ENCODE data around the gene AOPEP.

The AOPEP gene

DNA sequence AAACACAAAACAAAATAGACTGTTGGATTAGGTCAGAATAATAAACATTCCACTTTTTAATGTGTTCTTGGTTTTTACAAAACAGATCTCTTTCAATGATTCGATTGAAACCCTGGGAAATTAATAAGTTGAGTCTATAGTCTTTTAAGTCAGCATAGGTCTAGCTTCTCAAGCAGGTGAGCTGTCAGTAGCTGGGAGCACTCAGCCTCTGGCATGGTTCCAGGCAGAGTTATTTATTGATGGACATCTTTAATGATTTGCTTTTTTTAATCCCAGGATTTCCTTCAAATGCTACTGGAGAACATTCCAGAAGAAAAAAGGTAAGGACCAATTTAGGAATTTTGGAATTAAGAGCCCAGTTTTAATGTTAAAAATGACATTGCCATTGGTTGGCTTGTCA is 241.0 kb downstream of the AOPEP start (continued):
- no peak for TF ChIP-seq ZNF16 (tag by site-specific recombination; IDR thresholded peaks at IDR 0.05; ENCODE audit: low read depth)
- TF ChIP-seq ZNF777 (tag by site-specific recombination; IDR thresholded peaks at IDR 0.05; ENCODE audit: borderline replicate concordance) = no peak
- TF ChIP-seq PRDM1 (tag by site-specific recombination; IDR thresholded peaks at IDR 0.05) = no peak
- no peak for TF ChIP-seq ZNF555 (tag by site-specific recombination; conservative IDR thresholded peaks at IDR 0.05)

DNA sequence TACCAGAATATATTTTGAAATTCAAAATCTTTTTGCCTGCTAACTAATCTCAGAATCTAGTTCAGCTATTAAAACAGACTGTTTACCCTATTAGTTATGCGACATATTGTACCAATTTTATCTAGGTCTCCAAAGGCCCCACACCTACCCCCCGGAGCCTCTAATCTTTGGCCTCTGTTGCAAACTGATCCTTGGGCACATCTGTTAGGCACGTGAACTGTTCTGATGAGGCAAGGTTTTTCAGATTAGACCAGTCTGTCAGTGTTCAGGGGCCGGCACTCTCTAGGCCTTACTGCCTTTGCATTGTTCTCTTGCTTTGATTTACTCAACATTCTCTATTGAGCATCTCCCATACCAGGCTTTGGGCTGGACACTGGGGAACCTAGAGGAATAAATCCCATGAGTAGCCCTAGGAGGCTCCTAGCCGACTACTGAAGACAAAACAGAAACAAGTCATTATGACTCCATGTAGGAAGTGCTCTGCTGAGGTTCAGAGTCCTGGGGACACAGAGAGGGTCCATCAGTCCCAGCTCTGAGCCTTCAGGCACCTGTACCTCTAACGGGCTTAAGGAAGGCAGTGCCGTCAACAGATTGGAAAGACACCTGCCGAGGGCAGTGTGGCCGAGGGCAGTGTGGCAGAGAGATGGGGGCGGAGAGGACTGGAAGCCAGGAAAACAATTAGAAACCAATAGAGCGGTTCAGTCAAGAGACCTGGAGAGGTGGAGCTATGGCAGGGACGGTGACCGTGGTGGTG is 245.1 kb downstream of the AOPEP start:
- Histone ChIP-seq H3K27ac (ENCODE audit: extremely low read depth, low read depth, low read length) (no peak overlapping the region), H3K9me3 (ENCODE audit: control insufficient read depth, insufficient read depth, low read depth, low read length) (no peaks in the 10 kb centered on the region), H3K4me3 (ENCODE audit: low read depth, low read length) (no peak overlapping the region), H3K4me1 (ENCODE audit: control insufficient read depth, insufficient read depth, low read length) (peaks cover 3% of the 10 kb centered on the region; the same call in 1 of the 2 replicates), H3K36me3 (ENCODE audit: control insufficient read depth in 2 of 2, insufficient read depth in 1 of 2, low read length in 2 of 2) (no peaks in the 10 kb centered on the region)
- ChIA-PET POLR2A (no interaction called here), CTCF (interaction anchor here (0.7 kb wide), 1 partner anchor 10 kb away, joined by 5 read pairs; no protein-coding TSS in a partner anchor)
- TF ChIP-seq GLIS1 (tag by site-specific recombination; IDR thresholded peaks at IDR 0.05) = peak; percentile 41; the same call in 1 of the 2 replicates
- TF ChIP-seq, protein P1, sequence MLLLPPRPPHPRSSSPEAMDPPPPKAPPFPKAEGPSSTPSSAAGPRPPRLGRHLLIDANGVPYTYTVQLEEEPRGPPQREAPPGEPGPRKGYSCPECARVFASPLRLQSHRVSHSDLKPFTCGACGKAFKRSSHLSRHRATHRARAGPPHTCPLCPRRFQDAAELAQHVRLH (tag by site-specific recombination; IDR thresholded peaks at IDR 0.05) = no peak

- ChIA-PET POLR2A (interaction anchor here (1.5 kb wide), 1 partner anchor 23 kb away, joined by 5 read pairs; no protein-coding TSS in a partner anchor), CTCF (interaction anchor here (0.6 to 1.3 kb wide), 3 partner anchors 13 to 155 kb away, joined by 3 to 4 read pairs (median 3); no protein-coding TSS in a partner anchor)
- TF ChIP-seq REPIN1 (tag by site-specific recombination; IDR thresholded peaks at IDR 0.05; ENCODE audit: low read depth) = no peak
- TF ChIP-seq ZNF433 (tag by site-specific recombination; IDR thresholded peaks at IDR 0.05; ENCODE audit: low read depth) = no peak
- peak; percentile 84 for TF ChIP-seq ZIC2 (tag by site-specific recombination; IDR thresholded peaks at IDR 0.05)
- peak; percentile 37; the same call in 1 of the 2 replicates for TF ChIP-seq ZNF423 (tag by site-specific recombination; IDR thresholded peaks at IDR 0.05)
- peak; percentile 85 for TF ChIP-seq ZNF341 (tag by site-specific recombination; IDR thresholded peaks at IDR 0.05; ENCODE audit: low read depth)
- Histone ChIP-seq H3K4me1 (ENCODE audit: control insufficient read depth, insufficient read depth, low read length) (peaks cover 3% of the 10 kb centered on the region; the same call in 1 of the 2 replicates), H3K4me3 (ENCODE audit: low read depth, low read length) (no peak overlapping the region), H3K36me3 (ENCODE audit: control insufficient read depth in 2 of 2, insufficient read depth in 1 of 2, low read length in 2 of 2) (no peaks in the 10 kb centered on the region), H3K27ac (ENCODE audit: extremely low read depth, low read depth, low read length) (no peak overlapping the region), H3K9me3 (ENCODE audit: control insufficient read depth, insufficient read depth, low read depth, low read length) (no peaks in the 10 kb centered on the region)
These were observed 247.0 kb downstream of the AOPEP start for GRCh38 chr9:94973451-94973941.

- CTCF ChIA-PET = interaction anchor here (1.2 to 1.3 kb wide), 2 partner anchors 14 to 154 kb away, joined by 3 to 4 read pairs; no protein-coding TSS in a partner anchor
- Histone ChIP-seq H3K4me1 (ENCODE audit: control insufficient read depth, insufficient read depth, low read length) (peaks cover 3% of the 10 kb centered on the region; the same call in 1 of the 2 replicates), H3K9me3 (ENCODE audit: control insufficient read depth, insufficient read depth, low read depth, low read length) (no peaks in the 10 kb centered on the region), H3K4me3 (ENCODE audit: low read depth, low read length) (no peak overlapping the region), H3K36me3 (ENCODE audit: control insufficient read depth in 2 of 2, insufficient read depth in 1 of 2, low read length in 2 of 2) (no peaks in the 10 kb centered on the region), H3K27ac (ENCODE audit: extremely low read depth, low read depth, low read length) (no peak overlapping the region)
- POLR2A ChIA-PET = interaction anchor here (1.5 kb wide), 1 partner anchor 22 kb away, joined by 5 read pairs; no protein-coding TSS in a partner anchor
- TF ChIP-seq, protein P2, sequence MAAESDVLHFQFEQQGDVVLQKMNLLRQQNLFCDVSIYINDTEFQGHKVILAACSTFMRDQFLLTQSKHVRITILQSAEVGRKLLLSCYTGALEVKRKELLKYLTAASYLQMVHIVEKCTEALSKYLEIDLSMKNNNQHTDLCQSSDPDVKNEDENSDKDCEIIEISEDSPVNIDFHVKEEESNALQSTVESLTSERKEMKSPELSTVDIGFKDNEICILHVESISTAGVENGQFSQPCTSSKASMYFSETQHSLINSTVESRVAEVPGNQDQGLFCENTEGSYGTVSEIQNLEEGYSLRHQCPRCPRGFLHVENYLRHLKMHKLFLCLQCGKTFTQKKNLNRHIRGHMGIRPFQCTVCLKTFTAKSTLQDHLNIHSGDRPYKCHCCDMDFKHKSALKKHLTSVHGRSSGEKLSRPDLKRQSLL (tag by site-specific recombination; IDR thresholded peaks at IDR 0.05) = no peak
- TF ChIP-seq REPIN1 (tag by site-specific recombination; IDR thresholded peaks at IDR 0.05; ENCODE audit: low read depth) (no peak), ZNF660 (tag by site-specific recombination; IDR thresholded peaks at IDR 0.05) (no peak)
- TF ChIP-seq, protein P3, sequence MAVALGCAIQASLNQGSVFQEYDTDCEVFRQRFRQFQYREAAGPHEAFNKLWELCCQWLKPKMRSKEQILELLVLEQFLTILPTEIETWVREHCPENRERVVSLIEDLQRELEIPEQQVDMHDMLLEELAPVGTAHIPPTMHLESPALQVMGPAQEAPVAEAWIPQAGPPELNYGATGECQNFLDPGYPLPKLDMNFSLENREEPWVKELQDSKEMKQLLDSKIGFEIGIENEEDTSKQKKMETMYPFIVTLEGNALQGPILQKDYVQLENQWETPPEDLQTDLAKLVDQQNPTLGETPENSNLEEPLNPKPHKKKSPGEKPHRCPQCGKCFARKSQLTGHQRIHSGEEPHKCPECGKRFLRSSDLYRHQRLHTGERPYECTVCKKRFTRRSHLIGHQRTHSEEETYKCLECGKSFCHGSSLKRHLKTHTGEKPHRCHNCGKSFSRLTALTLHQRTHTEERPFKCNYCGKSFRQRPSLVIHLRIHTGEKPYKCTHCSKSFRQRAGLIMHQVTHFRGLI (tag by site-specific recombination; IDR thresholded peaks at IDR 0.05) = no peak
These were observed 247.8 kb downstream of the AOPEP start for GRCh38 chr9:94974154-94974879.

All from HEK293 (cell line).